ENCODE results near the gene APOA5. TPM values are rescaled to one million over a fixed set of nuclear protein-coding genes. Genes with fewer than 3 reads are reported as not detected.

The APOA5 gene
- total RNA-seq, 1 experiment from 2014 or later: not detected

DNA sequence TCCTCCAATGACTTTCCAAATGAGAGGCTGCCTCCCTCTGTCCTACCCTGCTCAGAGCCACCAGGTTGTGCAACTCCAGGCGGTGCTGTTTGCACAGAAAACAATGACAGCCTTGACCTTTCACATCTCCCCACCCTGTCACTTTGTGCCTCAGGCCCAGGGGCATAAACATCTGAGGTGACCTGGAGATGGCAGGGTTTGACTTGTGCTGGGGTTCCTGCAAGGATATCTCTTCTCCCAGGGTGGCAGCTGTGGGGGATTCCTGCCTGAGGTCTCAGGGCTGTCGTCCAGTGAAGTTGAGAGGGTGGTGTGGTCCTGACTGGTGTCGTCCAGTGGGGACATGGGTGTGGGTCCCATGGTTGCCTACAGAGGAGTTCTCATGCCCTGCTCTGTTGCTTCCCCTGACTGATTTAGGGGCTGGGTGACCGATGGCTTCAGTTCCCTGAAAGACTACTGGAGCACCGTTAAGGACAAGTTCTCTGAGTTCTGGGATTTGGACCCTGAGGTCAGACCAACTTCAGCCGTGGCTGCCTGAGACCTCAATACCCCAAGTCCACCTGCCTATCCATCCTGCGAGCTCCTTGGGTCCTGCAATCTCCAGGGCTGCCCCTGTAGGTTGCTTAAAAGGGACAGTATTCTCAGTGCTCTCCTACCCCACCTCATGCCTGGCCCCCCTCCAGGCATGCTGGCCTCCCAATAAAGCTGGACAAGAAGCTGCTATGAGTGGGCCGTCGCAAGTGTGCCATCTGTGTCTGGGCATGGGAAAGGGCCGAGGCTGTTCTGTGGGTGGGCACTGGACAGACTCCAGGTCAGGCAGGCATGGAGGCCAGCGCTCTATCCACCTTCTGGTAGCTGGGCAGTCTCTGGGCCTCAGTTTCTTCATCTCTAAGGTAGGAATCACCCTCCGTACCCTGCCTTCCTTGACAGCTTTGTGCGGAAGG is 40.9 kb upstream of the APOA5 start:
- ATAC-seq (no peak), DNase-seq (peak; percentile 34)
- H3K9me2 ChIP-seq (replicated peaks; ENCODE audit: low read length): no peaks in the 10 kb centered on the region
- no peak overlapping the region for H2AFZ ChIP-seq (ENCODE audit: low read length)
- H3F3A ChIP-seq (ENCODE audit: low read length, unreplicated experiment): no peaks in the 10 kb centered on the region
- no peak overlapping the region for H3K27ac ChIP-seq (ENCODE audit: low read length)
- H3K36me3 ChIP-seq (ENCODE audit: low read depth, low read length): no peaks in the 10 kb centered on the region
- ChIA-PET POLR2A (ENCODE audit: unreplicated experiment) (no interaction called here), CTCF (no interaction called here)
- H4K20me1 ChIP-seq (ENCODE audit: low read length): no peaks in the 10 kb centered on the region
- peaks cover 7% of the 10 kb centered on the region for H3K4me1 ChIP-seq (ENCODE audit: insufficient read depth, low read length)
- no peaks in the 10 kb centered on the region for H3K79me2 ChIP-seq (ENCODE audit: low read length)
- H3K27me3 ChIP-seq (ENCODE audit: low read length): no peaks in the 10 kb centered on the region
- TF ChIP-seq, protein P1, sequence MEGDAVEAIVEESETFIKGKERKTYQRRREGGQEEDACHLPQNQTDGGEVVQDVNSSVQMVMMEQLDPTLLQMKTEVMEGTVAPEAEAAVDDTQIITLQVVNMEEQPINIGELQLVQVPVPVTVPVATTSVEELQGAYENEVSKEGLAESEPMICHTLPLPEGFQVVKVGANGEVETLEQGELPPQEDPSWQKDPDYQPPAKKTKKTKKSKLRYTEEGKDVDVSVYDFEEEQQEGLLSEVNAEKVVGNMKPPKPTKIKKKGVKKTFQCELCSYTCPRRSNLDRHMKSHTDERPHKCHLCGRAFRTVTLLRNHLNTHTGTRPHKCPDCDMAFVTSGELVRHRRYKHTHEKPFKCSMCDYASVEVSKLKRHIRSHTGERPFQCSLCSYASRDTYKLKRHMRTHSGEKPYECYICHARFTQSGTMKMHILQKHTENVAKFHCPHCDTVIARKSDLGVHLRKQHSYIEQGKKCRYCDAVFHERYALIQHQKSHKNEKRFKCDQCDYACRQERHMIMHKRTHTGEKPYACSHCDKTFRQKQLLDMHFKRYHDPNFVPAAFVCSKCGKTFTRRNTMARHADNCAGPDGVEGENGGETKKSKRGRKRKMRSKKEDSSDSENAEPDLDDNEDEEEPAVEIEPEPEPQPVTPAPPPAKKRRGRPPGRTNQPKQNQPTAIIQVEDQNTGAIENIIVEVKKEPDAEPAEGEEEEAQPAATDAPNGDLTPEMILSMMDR (conservative IDR thresholded peaks at IDR 0.05; ENCODE audit: low read depth, low read length): peak; percentile 46
- no peak for TF ChIP-seq EZH2phosphoT487 (IDR thresholded peaks at IDR 0.05; ENCODE audit: borderline replicate concordance, low read length)
- no peak overlapping the region for H3K9ac ChIP-seq (ENCODE audit: low read length)
- intact Hi-C loops (cut with micrococcal nuclease): no loop called here
- no TSS peak for BruUV-seq (replicated peaks)
- H3K4me2 ChIP-seq (ENCODE audit: low read length): no peak overlapping the region
- no peaks in the 10 kb centered on the region for H3K9me3 ChIP-seq (ENCODE audit: low read length)
- no peak overlapping the region for H3K4me3 ChIP-seq (ENCODE audit: low read length)

DNA sequence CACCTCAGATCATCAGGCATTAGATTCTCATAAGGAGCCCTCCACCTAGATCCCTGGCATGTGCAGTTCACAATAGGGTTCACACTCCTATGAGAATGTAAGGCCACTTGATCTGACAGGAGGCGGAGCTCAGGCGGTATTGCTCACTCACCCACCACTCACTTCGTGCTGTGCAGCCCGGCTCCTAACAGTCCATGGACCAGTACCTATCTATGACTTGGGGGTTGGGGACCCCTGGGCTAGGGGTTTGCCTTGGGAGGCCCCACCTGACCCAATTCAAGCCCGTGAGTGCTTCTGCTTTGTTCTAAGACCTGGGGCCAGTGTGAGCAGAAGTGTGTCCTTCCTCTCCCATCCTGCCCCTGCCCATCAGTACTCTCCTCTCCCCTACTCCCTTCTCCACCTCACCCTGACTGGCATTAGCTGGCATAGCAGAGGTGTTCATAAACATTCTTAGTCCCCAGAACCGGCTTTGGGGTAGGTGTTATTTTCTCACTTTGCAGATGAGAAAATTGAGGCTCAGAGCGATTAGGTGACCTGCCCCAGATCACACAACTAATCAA is 40.2 kb upstream of the APOA5 start:
- Histone ChIP-seq H2AFZ (ENCODE audit: low read length) (no peak overlapping the region), H4K20me1 (ENCODE audit: low read length) (no peaks in the 10 kb centered on the region), H3K79me2 (ENCODE audit: low read length) (no peaks in the 10 kb centered on the region), H3K36me3 (ENCODE audit: low read depth, low read length) (no peaks in the 10 kb centered on the region), H3K9ac (ENCODE audit: low read length) (no peak overlapping the region), H3K4me3 (ENCODE audit: low read length) (no peak overlapping the region), H3K9me3 (ENCODE audit: low read length) (no peaks in the 10 kb centered on the region), H3K27me3 (ENCODE audit: low read length) (no peaks in the 10 kb centered on the region), H3K4me2 (ENCODE audit: low read length) (no peak overlapping the region), H3K9me2 (replicated peaks; ENCODE audit: low read length) (no peaks in the 10 kb centered on the region), H3K4me1 (ENCODE audit: insufficient read depth, low read length) (peaks cover 7% of the 10 kb centered on the region), H3F3A (ENCODE audit: low read length, unreplicated experiment) (no peaks in the 10 kb centered on the region), H3K27ac (ENCODE audit: low read length) (no peak overlapping the region)
- intact Hi-C loops (cut with micrococcal nuclease): no loop called here
- TF ChIP-seq, protein P1 (conservative IDR thresholded peaks at IDR 0.05; ENCODE audit: low read depth, low read length): no peak
- TF ChIP-seq EZH2phosphoT487 (IDR thresholded peaks at IDR 0.05; ENCODE audit: borderline replicate concordance, low read length): no peak
- no peak for TF ChIP-seq EZH2 (IDR thresholded peaks at IDR 0.05; ENCODE audit: low read length, unreplicated experiment)
- ChIA-PET POLR2A (ENCODE audit: unreplicated experiment) (no interaction called here), CTCF (no interaction called here)
- no peak for ATAC-seq
- no peak for DNase-seq
- BruUV-seq (replicated peaks): no TSS peak

All from PC-3 (cell line).